Tibial nerve (tissue), 4 donors: ENCODE data around the gene BMX. TPM values are rescaled to one million over a fixed set of nuclear protein-coding genes. Genes with fewer than 3 reads are reported as not detected.

Experiments used
- DNase-seq, 2 donors: peaks; one replicate each; pipeline ENCODE4 v3.0.0-alpha.2; 2019; ENCODE audit warnings: low spot score in 2 of 2
- H3K27ac ChIP-seq, 4 donors: fragments of 200-600 bp; sonication (generic) in 3 of 4; one replicate each; pipeline ENCODE4 v1.5.1; 2017 to 2019; ENCODE audit warnings: mild to moderate bottlenecking in 1 of 4
- H3K27me3 ChIP-seq, 2 donors: fragments of 200-600 bp; sonication (generic) in 1 of 2; one replicate each; pipeline versions ENCODE4 v1.5.1 to v1.6.0; 2017 to 2019
- H3K36me3 ChIP-seq, 3 donors: fragments of 200-600 bp; sonication (generic); one replicate each; pipeline ENCODE4 v1.5.1; 2018 to 2019
- H3K4me1 ChIP-seq, 4 donors: fragments of 200-600 bp; sonication (generic) in 3 of 4; one replicate each; pipeline ENCODE4 v1.5.1; 2017 to 2019
- H3K4me3 ChIP-seq, 4 donors: fragments of 200-600 bp; sonication (generic) in 3 of 4; one replicate each; pipeline ENCODE4 v1.5.1; 2017 to 2019; ENCODE audit warnings: mild to moderate bottlenecking in 1 of 4, moderate library complexity in 1 of 4
- H3K9me3 ChIP-seq, 4 donors: fragments of 200-600 bp; sonication (generic) in 3 of 4; one replicate each; pipeline ENCODE4 v1.5.1; 2017 to 2019
- CTCF ChIP-seq, 5 experiments: fragments of 200-600 bp in 3 of 5; fragments of 450-650 bp in 2 of 5; sonication (generic) in 3 of 5; IDR thresholded peaks; one replicate each; pipeline ENCODE4 v1.5.1; 2016 to 2019; ENCODE audit warnings: antibody characterized with exemption in 5 of 5, mild to moderate bottlenecking in 3 of 5, moderate library complexity in 2 of 5
- EP300 ChIP-seq, 2 donors: sonication (generic); formaldehyde crosslinking; IDR thresholded peaks; one replicate each; pipeline ENCODE4 v1.6.1; 2017; ENCODE audit warnings: antibody characterized with exemption in 2 of 2, mild to moderate bottlenecking in 1 of 2
- POLR2A ChIP-seq, 2 donors: fragments of 450-650 bp; IDR thresholded peaks; one replicate each; pipeline ENCODE4 v1.6.1; 2017; ENCODE audit warnings: antibody characterized with exemption in 2 of 2, mild to moderate bottlenecking in 2 of 2, moderate library complexity in 2 of 2
- WGBS, 2 donors: methylation state at CpG; one replicate each; pipeline ENCODE4 v1.1.5; 2018; 5-methylcytosine and 5-hydroxymethylcytosine counted together
- total RNA-seq, 4 donors: library from RNA; depleted of rRNA; stranded (reverse); fragments of >200 nt; gene quantifications; one replicate each; pipeline ENCODE4 v1.1.0, GENCODE V29; 2016

The BMX gene
- total RNA-seq, 4 donors from 2014 or later = 1.8 to 5.9 (median 3.4) TPM

GRCh38 chrX:15524417-15524816 lies 23.8 kb downstream of the BMX start:
- no peak for TF ChIP-seq CTCF (IDR thresholded peaks at IDR 0.05)
- no peak for TF ChIP-seq POLR2A (IDR thresholded peaks at IDR 0.05)
- no peak for TF ChIP-seq EP300 (IDR thresholded peaks at IDR 0.05)
- no peak for DNase-seq
- Histone ChIP-seq H3K4me1 (no peaks in the 10 kb centered on the region), H3K27ac (no peak overlapping the region), H3K36me3 (no peaks in the 10 kb centered on the region), H3K4me3 (no peak overlapping the region), H3K9me3 (no peaks in the 10 kb centered on the region), H3K27me3 (no peaks in the 10 kb centered on the region)

- H3K9me3 ChIP-seq = no peaks in the 10 kb centered on the region
- 66 to 69% methylated on average over 8 of the region's 8 CpGs for WGBS, 2 donors
- DNase-seq = no peak
- H3K36me3 ChIP-seq = no peaks in the 10 kb centered on the region
- H3K27me3 ChIP-seq = no peaks in the 10 kb centered on the region
- no peak overlapping the region for H3K27ac ChIP-seq
- TF ChIP-seq CTCF (IDR thresholded peaks at IDR 0.05) = no peak
- TF ChIP-seq POLR2A (IDR thresholded peaks at IDR 0.05) = no peak
- no peak for TF ChIP-seq EP300 (IDR thresholded peaks at IDR 0.05)
- H3K4me3 ChIP-seq = no peak overlapping the region
- H3K4me1 ChIP-seq = no peaks in the 10 kb centered on the region
Observed at GRCh38 chrX:15525664-15526416, 25.2 kb downstream of the BMX start.

- no peaks in the 10 kb centered on the region for H3K9me3 ChIP-seq
- DNase-seq = no peak
- H3K4me1 ChIP-seq = no peaks in the 10 kb centered on the region
- H3K27ac ChIP-seq = no peak overlapping the region
- H3K27me3 ChIP-seq = no peaks in the 10 kb centered on the region
- H3K4me3 ChIP-seq = no peak overlapping the region
- no peaks in the 10 kb centered on the region for H3K36me3 ChIP-seq
- TF ChIP-seq EP300 (IDR thresholded peaks at IDR 0.05) (no peak), POLR2A (IDR thresholded peaks at IDR 0.05) (no peak), CTCF (IDR thresholded peaks at IDR 0.05) (no peak)
Observed at GRCh38 chrX:15529165-15529564, 28.6 kb downstream of the BMX start.

GRCh38 chrX:15530318-15530717 lies 29.7 kb downstream of the BMX start:
- TF ChIP-seq CTCF (IDR thresholded peaks at IDR 0.05) = no peak
- no peak for TF ChIP-seq POLR2A (IDR thresholded peaks at IDR 0.05)
- no peak for TF ChIP-seq EP300 (IDR thresholded peaks at IDR 0.05)
- no peak overlapping the region for H3K4me3 ChIP-seq
- H3K36me3 ChIP-seq = no peaks in the 10 kb centered on the region
- 61 to 88% methylated on average over 4 to 6 of the region's 6 CpGs for WGBS, 2 donors
- no peak overlapping the region for H3K27ac ChIP-seq
- no peaks in the 10 kb centered on the region for H3K27me3 ChIP-seq
- H3K9me3 ChIP-seq = no peaks in the 10 kb centered on the region
- no peak for DNase-seq
- H3K4me1 ChIP-seq = no peaks in the 10 kb centered on the region

- 68 to 77% methylated on average over 5 of the region's 5 CpGs for WGBS, 2 donors
- Histone ChIP-seq H3K27me3 (peaks cover 0 to 11% of the 10 kb centered on the region in 2 donors), H3K4me1 (no peaks in the 10 kb centered on the region), H3K27ac (no peak overlapping the region), H3K36me3 (no peaks in the 10 kb centered on the region), H3K9me3 (no peaks in the 10 kb centered on the region), H3K4me3 (no peak overlapping the region)
- no peak for DNase-seq
- no peak for TF ChIP-seq POLR2A (IDR thresholded peaks at IDR 0.05)
Observed at GRCh38 chrX:15546745-15547144, 46.1 kb downstream of the BMX start.
